ENCODE measurements around the gene RNASEL. TPM values are rescaled to one million over a fixed set of nuclear protein-coding genes. Genes with fewer than 3 reads are reported as not detected.

The RNASEL gene
- total and polyA plus RNA-seq, 2 experiments from 2014 or later: 0.37 to 0.94 TPM

DNA sequence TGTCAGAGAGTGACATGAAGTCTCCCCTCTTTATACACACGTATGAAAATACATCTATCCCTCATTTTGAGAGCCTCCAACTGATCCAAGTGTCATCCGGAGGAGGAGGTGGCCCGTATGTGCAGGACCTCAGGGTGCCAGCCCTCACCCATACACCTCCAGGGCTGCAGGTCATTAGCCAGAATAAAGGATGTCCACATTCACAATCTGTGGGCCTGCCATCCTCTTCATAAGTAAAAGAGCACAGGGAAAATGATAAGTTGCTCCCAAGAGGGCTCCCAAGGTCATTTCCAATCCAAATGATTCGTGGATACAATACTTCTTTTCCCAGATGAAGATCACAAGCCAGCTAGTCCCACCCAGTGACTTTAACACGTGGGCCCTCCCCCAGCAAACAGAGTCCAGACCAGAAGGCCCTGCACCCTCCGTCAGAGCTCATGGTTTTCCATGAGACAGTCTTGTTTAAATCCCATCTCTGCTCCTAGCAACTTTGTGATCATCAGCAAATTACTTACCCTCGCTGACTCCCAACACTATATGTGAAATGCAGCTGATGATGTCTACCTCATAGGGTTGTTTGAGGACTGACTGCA, 28.6 kb downstream of the RNASEL start:
- Histone ChIP-seq H4K20me1 (replicated peaks; ENCODE audit: insufficient read depth) (no peaks in the 10 kb centered on the region), H3F3A (replicated peaks; ENCODE audit: low read depth) (no peaks in the 10 kb centered on the region), H3K4me1 (ENCODE audit: insufficient read depth) (no peaks in the 10 kb centered on the region), H3K79me2 (replicated peaks; ENCODE audit: insufficient read depth) (no peaks in the 10 kb centered on the region), H3K27me3 (ENCODE audit: insufficient read depth) (no peaks in the 10 kb centered on the region), H3K4me3 (no peak overlapping the region), H2AFZ (no peak overlapping the region), H3K36me3 (ENCODE audit: insufficient read depth) (no peaks in the 10 kb centered on the region), H3K4me2 (no peak overlapping the region), H3K9me2 (ENCODE audit: insufficient read depth) (no peaks in the 10 kb centered on the region), H3K27ac (ENCODE audit: low read depth) (no peak overlapping the region)
- ATAC-seq: no peak
- H3K9me3 Mint-ChIP-seq: no peaks in the 10 kb centered on the region
- H3K27ac Mint-ChIP-seq: no peak overlapping the region
- no peaks in the 10 kb centered on the region for H3K36me3 Mint-ChIP-seq (ENCODE audit: low read depth)
- no peaks in the 10 kb centered on the region for H3K27me3 Mint-ChIP-seq (ENCODE audit: insufficient read depth, low read depth, poor library complexity)
- TF ChIP-seq ETS1 (IDR thresholded peaks at IDR 0.05) (no peak), ZNF114 (CRISPR knock-in tag; IDR thresholded peaks at IDR 0.05) (no peak), EZH2phosphoT487 (IDR thresholded peaks at IDR 0.05; ENCODE audit: unreplicated experiment) (no peak), EZH2 (IDR thresholded peaks at IDR 0.05; ENCODE audit: low read depth, unreplicated experiment) (no peak), STAT1 (IDR thresholded peaks at IDR 0.05; ENCODE audit: unreplicated experiment) (no peak), POLR2AphosphoS5 (IDR thresholded peaks at IDR 0.05; ENCODE audit: low read depth) (no peak), ZNF331 (CRISPR knock-in tag; IDR thresholded peaks at IDR 0.05; ENCODE audit: low read depth) (no peak)
- H3K4me3 Mint-ChIP-seq: no peak overlapping the region
- H3K4me1 Mint-ChIP-seq: no peaks in the 10 kb centered on the region; the same call in 2 of the 3 replicates
- no peak for DNase-seq (ENCODE audit: low spot score)

GRCh38 chr1:182556279-182556678, 32.8 kb downstream of the RNASEL start:
- H3K27ac ChIP-seq (ENCODE audit: low read depth): no peak overlapping the region
- H3K79me2 ChIP-seq (replicated peaks; ENCODE audit: insufficient read depth): no peaks in the 10 kb centered on the region
- no peaks in the 10 kb centered on the region for H3K27me3 ChIP-seq (ENCODE audit: insufficient read depth)
- H3K36me3 ChIP-seq (ENCODE audit: insufficient read depth): no peaks in the 10 kb centered on the region
- 0 out of 3 replicates have a peak, but pooled peaks cover 2% of the 10 kb centered on the region for H3K36me3 Mint-ChIP-seq (ENCODE audit: low read depth)
- H3K4me1 ChIP-seq (ENCODE audit: insufficient read depth): no peaks in the 10 kb centered on the region
- no peaks in the 10 kb centered on the region for H3F3A ChIP-seq (replicated peaks; ENCODE audit: low read depth)
- H4K20me1 ChIP-seq (replicated peaks; ENCODE audit: insufficient read depth): no peaks in the 10 kb centered on the region
- no peaks in the 10 kb centered on the region for H3K4me1 Mint-ChIP-seq
- no peak overlapping the region for H3K4me2 ChIP-seq
- peaks cover 7% of the 10 kb centered on the region; the same call in 2 of the 3 replicates for H3K9me3 Mint-ChIP-seq
- H3K27ac Mint-ChIP-seq: no peak overlapping the region
- peaks cover 4% of the 10 kb centered on the region; the same call in 1 of the 2 replicates for H3K9me2 ChIP-seq (ENCODE audit: insufficient read depth)
- no peak overlapping the region for H2AFZ ChIP-seq
- H3K27me3 Mint-ChIP-seq (ENCODE audit: insufficient read depth, low read depth, poor library complexity): no peaks in the 10 kb centered on the region
- no peak overlapping the region for H3K4me3 ChIP-seq
- DNase-seq (ENCODE audit: low spot score) (no peak), ATAC-seq (no peak)
- H3K4me3 Mint-ChIP-seq: no peak overlapping the region
- TF ChIP-seq JUNB (IDR thresholded peaks at IDR 0.05; ENCODE audit: unreplicated experiment) (no peak), STAT1 (IDR thresholded peaks at IDR 0.05; ENCODE audit: unreplicated experiment) (no peak), ZNF114 (CRISPR knock-in tag; IDR thresholded peaks at IDR 0.05) (no peak), ZNF462 (CRISPR knock-in tag; IDR thresholded peaks at IDR 0.05) (no peak), CREB1 (CRISPR knock-in tag; IDR thresholded peaks at IDR 0.05; ENCODE audit: low read depth) (no peak), NANOG (IDR thresholded peaks at IDR 0.05; ENCODE audit: borderline replicate concordance) (no peak), REST (IDR thresholded peaks at IDR 0.05; ENCODE audit: unreplicated experiment) (no peak)

All from GM23338 (cell line).